Lower leg skin (tissue), 3 donors: Measurements from ENCODE around the gene AHCYL2.

Experiments
- POLR2A ChIP-seq, 2 donors: fragments of 450-650 bp; IDR thresholded peaks; one replicate each; pipeline ENCODE4 v1.6.1; 2016 to 2017; ENCODE audit warnings: antibody characterized with exemption in 2 of 2, mild to moderate bottlenecking in 1 of 2, moderate library complexity in 1 of 2
- TF ChIP-seq, protein P1 (sequence below), 3 donors: fragments of 450-650 bp; IDR thresholded peaks; one replicate each; pipeline ENCODE4 v1.5.1; 2016; ENCODE audit warnings: antibody characterized with exemption in 3 of 3, mild to moderate bottlenecking in 3 of 3, moderate library complexity in 2 of 3

- TF ChIP-seq POLR2A (IDR thresholded peaks at IDR 0.05): no peak
- TF ChIP-seq, protein P1, sequence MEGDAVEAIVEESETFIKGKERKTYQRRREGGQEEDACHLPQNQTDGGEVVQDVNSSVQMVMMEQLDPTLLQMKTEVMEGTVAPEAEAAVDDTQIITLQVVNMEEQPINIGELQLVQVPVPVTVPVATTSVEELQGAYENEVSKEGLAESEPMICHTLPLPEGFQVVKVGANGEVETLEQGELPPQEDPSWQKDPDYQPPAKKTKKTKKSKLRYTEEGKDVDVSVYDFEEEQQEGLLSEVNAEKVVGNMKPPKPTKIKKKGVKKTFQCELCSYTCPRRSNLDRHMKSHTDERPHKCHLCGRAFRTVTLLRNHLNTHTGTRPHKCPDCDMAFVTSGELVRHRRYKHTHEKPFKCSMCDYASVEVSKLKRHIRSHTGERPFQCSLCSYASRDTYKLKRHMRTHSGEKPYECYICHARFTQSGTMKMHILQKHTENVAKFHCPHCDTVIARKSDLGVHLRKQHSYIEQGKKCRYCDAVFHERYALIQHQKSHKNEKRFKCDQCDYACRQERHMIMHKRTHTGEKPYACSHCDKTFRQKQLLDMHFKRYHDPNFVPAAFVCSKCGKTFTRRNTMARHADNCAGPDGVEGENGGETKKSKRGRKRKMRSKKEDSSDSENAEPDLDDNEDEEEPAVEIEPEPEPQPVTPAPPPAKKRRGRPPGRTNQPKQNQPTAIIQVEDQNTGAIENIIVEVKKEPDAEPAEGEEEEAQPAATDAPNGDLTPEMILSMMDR (IDR thresholded peaks at IDR 0.05): no peak
Measured at GRCh38 chr7:129412501-129412900, 187.7 kb downstream of the AHCYL2 start.
